Lower leg skin (tissue), 4 donors: ENCODE measurements around the gene DNAH6. TPM values are rescaled to one million over a fixed set of nuclear protein-coding genes. Genes with fewer than 3 reads are reported as not detected.

ENCODE experiments used
- DNase-seq, 2 donors: peaks; one replicate each; pipeline ENCODE4 v3.0.0-alpha.2; 2019; ENCODE audit warnings: low spot score in 2 of 2
- H3K4me3 ChIP-seq: fragments of 200-600 bp; sonication (generic); 2 replicates; pipeline ENCODE4 v1.5.1; 2017; ENCODE audit warnings: mild to moderate bottlenecking, low read depth; ENCODE audit not compliant: poor library complexity, severe bottlenecking
- CTCF ChIP-seq, 3 donors: fragments of 450-650 bp; IDR thresholded peaks; one replicate each; pipeline ENCODE4 v1.5.1; 2016; ENCODE audit warnings: antibody characterized with exemption in 3 of 3, mild to moderate bottlenecking in 3 of 3, moderate library complexity in 2 of 3
- POLR2A ChIP-seq, 2 donors: fragments of 450-650 bp; IDR thresholded peaks; one replicate each; pipeline ENCODE4 v1.6.1; 2016 to 2017; ENCODE audit warnings: antibody characterized with exemption in 2 of 2, mild to moderate bottlenecking in 1 of 2, moderate library complexity in 1 of 2
- WGBS, 2 donors: methylation state at CpG; one replicate each; pipeline ENCODE4 v1.1.5; 2018; 5-methylcytosine and 5-hydroxymethylcytosine counted together
- intact Hi-C: fragments of 100-400 bp; cut with DNase I; formaldehyde crosslinking; loops from one replicate; pipeline ENCODE4 v1.15.0; 2023; ENCODE audit warnings: low total_unique reads
- total RNA-seq, 4 donors: library from RNA; depleted of rRNA; stranded (reverse); fragments of >200 nt; gene quantifications; one replicate each; pipeline ENCODE4 v1.1.0, GENCODE V29; 2016

The DNAH6 gene
- total RNA-seq, 4 donors from 2014 or later = 0.02 to 0.72 (median 0.25) TPM

GRCh38 chr2:84833481-84834150 lies 317.3 kb downstream of the DNAH6 start:
- H3K4me3 ChIP-seq = no peak overlapping the region
- no peak for TF ChIP-seq CTCF (IDR thresholded peaks at IDR 0.05)
- TF ChIP-seq POLR2A (IDR thresholded peaks at IDR 0.05) = no peak
- no peak for DNase-seq
- 82 to 83% methylated on average over 12 of the region's 12 CpGs for WGBS, 2 donors
- intact Hi-C loops = no loop called here

GRCh38 chr2:84836215-84836614 lies 319.9 kb downstream of the DNAH6 start:
- DNase-seq = no peak
- intact Hi-C loops = no loop called here
- WGBS, 2 donors = 64 to 73% methylated on average over 2 of the region's 2 CpGs
- TF ChIP-seq CTCF (IDR thresholded peaks at IDR 0.05) = no peak
- TF ChIP-seq POLR2A (IDR thresholded peaks at IDR 0.05) = no peak
- H3K4me3 ChIP-seq = no peak overlapping the region

GRCh38 chr2:84838434-84839145 lies 322.3 kb downstream of the DNAH6 start:
- 84% methylated on average over 2 of the region's 2 CpGs for WGBS, 2 donors
- intact Hi-C loops = no loop called here
- DNase-seq = no peak
- no peak for TF ChIP-seq CTCF (IDR thresholded peaks at IDR 0.05)
- no peak for TF ChIP-seq POLR2A (IDR thresholded peaks at IDR 0.05)
- H3K4me3 ChIP-seq = no peak overlapping the region

GRCh38 chr2:84839851-84840250 lies 323.6 kb downstream of the DNAH6 start:
- no peak overlapping the region for H3K4me3 ChIP-seq
- WGBS, 2 donors = 75 to 84% methylated on average over 4 of the region's 4 CpGs
- TF ChIP-seq CTCF (IDR thresholded peaks at IDR 0.05) (no peak), POLR2A (IDR thresholded peaks at IDR 0.05) (no peak)
- no peak for DNase-seq
- intact Hi-C loops = no loop called here

GRCh38 chr2:84840306-84840705 lies 324.0 kb downstream of the DNAH6 start:
- WGBS, 2 donors = 60 to 68% methylated on average over 3 of the region's 3 CpGs
- no peak for TF ChIP-seq POLR2A (IDR thresholded peaks at IDR 0.05)
- no peak for TF ChIP-seq CTCF (IDR thresholded peaks at IDR 0.05)
- DNase-seq = no peak
- intact Hi-C loops = no loop called here
- H3K4me3 ChIP-seq = no peak overlapping the region
